Measurements from ENCODE around the gene PRKN.

- TF ChIP-seq POLR2A (IDR thresholded peaks at IDR 0.05) (no peak), CTCF (IDR thresholded peaks at IDR 0.05) (no peak)
These were observed 395.2 kb downstream of the PRKN start for GRCh38 chr6:162332365-162332764.
